HepG2 (cell line): ENCODE measurements around the gene RAB3A. TPM values are rescaled to one million over a fixed set of nuclear protein-coding genes. Genes with fewer than 3 reads are reported as not detected.

Experiments
- ATAC-seq: fragments of 200-7000 bp; cut with Tn5 transposase; 3 replicates; pipeline ENCODE4 v1.9.1; 2020; ENCODE audit warnings: mild to moderate bottlenecking, moderate library complexity
- BruUV-seq: library from RNA; stranded (reverse); fragments of 400-500 nt; replicated peaks from 2 replicates; lab custom pipeline; 2021; lab: Mats Ljungman, UMichigan
- CTCF ChIA-PET: fragments of 300-600 bp; formaldehyde crosslinking; extraction: SDS; loops from one replicate; lab custom pipeline; 2021; ENCODE audit warnings: low total read pairs, inconsistent platforms, low intra/inter-chr PET ratio; lab: Yijun Ruan, JAX
- POLR2A ChIA-PET: fragments of 350-600 bp; sonication (Branson Sonifier 250); formaldehyde crosslinking; loops from one replicate; lab custom pipeline; 2020; ENCODE audit warnings: antibody characterized with exemption, inconsistent platforms; lab: Yijun Ruan, JAX
- DNase-seq: peaks from one replicate; pipeline ENCODE4 v3.0.0-alpha.2; 2015; ENCODE audit warnings: low spot score
- FAIRE-seq: peaks from 3 replicates; lab custom pipeline; 2011; peaks lifted over from hg19 to GRCh38; lab: Jason Lieb, UNC
- H2AFZ ChIP-seq: one replicate; pipeline ENCODE4 v1.6.1; 2011; ENCODE audit warnings: low read length, inconsistent platforms
- H3K27ac ChIP-seq: fragments of 300-600 bp; 3 replicates; pipeline ENCODE4 v1.8.0; 2011; ENCODE audit warnings: mixed run types, mild to moderate bottlenecking, mixed read lengths, low read length, inconsistent platforms; ENCODE audit not compliant: insufficient read depth; ENCODE audit errors: extremely low read length
- H3K27me3 ChIP-seq, 2 experiments: fragments of 200-600 bp in 1 of 2; 2 replicates in 1 of 2; 3 replicates in 1 of 2; pipeline versions ENCODE4 v1.6.0 to v1.8.0; 2011; ENCODE audit warnings: low read length in 2 of 2, mild to moderate bottlenecking in 2 of 2, moderate library complexity in 2 of 2, inconsistent platforms in 1 of 2; ENCODE audit not compliant: insufficient read depth in 2 of 2, control insufficient read depth in 1 of 2
- H3K36me3 ChIP-seq, 2 experiments: fragments of 200-600 bp in 1 of 2; replicated peaks in 1 of 2; 2 replicates in 1 of 2; 3 replicates in 1 of 2; pipeline versions ENCODE4 v1.5.1 to v1.8.0; 2011; ENCODE audit warnings: low read length in 2 of 2, inconsistent platforms in 1 of 2; ENCODE audit not compliant: insufficient read depth in 2 of 2, control insufficient read depth in 1 of 2
- H3K4me1 ChIP-seq: 2 replicates; pipeline ENCODE4 v1.5.1; 2012; ENCODE audit warnings: low read length, inconsistent platforms; ENCODE audit not compliant: insufficient read depth
- H3K4me2 ChIP-seq: 2 replicates; pipeline ENCODE4 v1.6.0; 2011; ENCODE audit warnings: low read depth, low read length, inconsistent platforms
- H3K4me3 ChIP-seq, 3 experiments: fragments of 200-600 bp in 1 of 3; sonication (generic), shearing (Covaris generic) in 1 of 3; replicated peaks in 1 of 3; 2 replicates each; pipeline ENCODE4 v1.5.1; 2011 to 2016; ENCODE audit warnings: low read length in 3 of 3, inconsistent platforms in 2 of 3, low read depth in 2 of 3, mild to moderate bottlenecking in 2 of 3, control low read depth in 1 of 3, mixed read lengths in 1 of 3; ENCODE audit not compliant: insufficient read depth in 1 of 3
- H3K79me2 ChIP-seq: one replicate; pipeline ENCODE4 v1.6.1; 2011; ENCODE audit warnings: low read length, inconsistent platforms; ENCODE audit not compliant: insufficient read depth
- H3K9ac ChIP-seq: 2 replicates; pipeline ENCODE4 v1.6.0; 2011; ENCODE audit warnings: mild to moderate bottlenecking, low read depth, low read length, inconsistent platforms; ENCODE audit not compliant: insufficient read depth
- H3K9me3 ChIP-seq: 2 replicates; pipeline ENCODE4 v1.5.1; 2012; ENCODE audit warnings: mild to moderate bottlenecking, low read length
- H4K20me1 ChIP-seq: 2 replicates; pipeline ENCODE4 v1.6.0; 2011; ENCODE audit warnings: inconsistent platforms, mild to moderate bottlenecking, low read length, moderate library complexity; ENCODE audit not compliant: insufficient read depth
- CSRNP2 ChIP-seq: sonication (generic); formaldehyde crosslinking; conservative IDR thresholded peaks from 2 replicates; pipeline ENCODE4 v1.8.0; 2022; ENCODE audit warnings: low read depth, missing genetic modification reagents
- MED8 ChIP-seq: sonication (generic); formaldehyde crosslinking; IDR thresholded peaks from 2 replicates; pipeline ENCODE4 v1.8.1; 2023; ENCODE audit warnings: mild to moderate bottlenecking, missing genetic modification reagents; ENCODE audit not compliant: insufficient replicate concordance
- MYNN ChIP-seq: sonication (generic); formaldehyde crosslinking; IDR thresholded peaks from 2 replicates; pipeline ENCODE4 v1.4.0; 2020; ENCODE audit warnings: mild to moderate bottlenecking, low read depth, missing genetic modification reagents
- TRAFD1 ChIP-seq: sonication (generic); formaldehyde crosslinking; IDR thresholded peaks from 2 replicates; pipeline ENCODE4 v1.5.1; 2020; ENCODE audit warnings: missing genetic modification reagents, mild to moderate bottlenecking, borderline replicate concordance
- ZNF10 ChIP-seq: sonication (generic); formaldehyde crosslinking; IDR thresholded peaks from 2 replicates; pipeline ENCODE4 v1.4.0; 2020; ENCODE audit warnings: mild to moderate bottlenecking, low read depth, missing genetic modification reagents, borderline replicate concordance
- ZNF253 ChIP-seq: sonication (generic); formaldehyde crosslinking; IDR thresholded peaks from 2 replicates; pipeline ENCODE4 v1.8.0; 2022; ENCODE audit warnings: mild to moderate bottlenecking, missing genetic modification reagents, borderline replicate concordance
- ZNF281 ChIP-seq: sonication (generic); formaldehyde crosslinking; IDR thresholded peaks from 2 replicates; pipeline ENCODE4 v1.4.0; 2020; ENCODE audit warnings: missing genetic modification reagents, borderline replicate concordance
- ZNF407 ChIP-seq: sonication (generic); formaldehyde crosslinking; IDR thresholded peaks from one replicate; pipeline ENCODE4 v1.5.1; 2020; ENCODE audit warnings: mild to moderate bottlenecking, missing genetic modification reagents; ENCODE audit errors: not compliant biosample characterization
- WGBS: methylation state at CpG from one replicate; pipeline ENCODE4 v1.1.6; 2017; ENCODE audit warnings: low lambda C conversion rate; 5-methylcytosine and 5-hydroxymethylcytosine counted together
- in situ Hi-C: cut with HindIII; loops from 2 replicates; pipeline ENCODE4 v1.10.0; 2017; ENCODE audit warnings: low pct_unique_long_range_greater_than_20kb; ENCODE audit not compliant: extremely low pct_ligation_motif_present
- intact Hi-C: fragments of 100-400 bp; cut with micrococcal nuclease; formaldehyde crosslinking; loops from one replicate; pipeline ENCODE4 v1.10.0; 2022; ENCODE audit not compliant: unreplicated experiment
- polyA plus RNA-seq, 8 experiments: library from polyadenylated mRNA; depleted of rRNA in 3 of 8; stranded (reverse) in 7 of 8; unstranded in 1 of 8; fragments of >200 nt; fragmentation: Illumina TruSeq in 4 of 8; extraction: Trizol in 4 of 8; gene quantifications; 2 replicates each; pipeline versions ENCODE4 v1.2.1 to v1.2.3, GENCODE V29; 2011 to 2016; ENCODE audit warnings: low read depth in 4 of 8, missing spikeins in 1 of 8, mixed read lengths in 1 of 8; ENCODE audit not compliant: insufficient read depth in 1 of 8
- total RNA-seq, 5 experiments: library from RNA; depleted of rRNA; stranded (reverse); fragments of >200 nt; fragmentation: Illumina TruSeq; extraction: Trizol; gene quantifications; 2 replicates each; pipeline ENCODE4 v1.2.3, GENCODE V29; 2016; ENCODE audit warnings: low read depth in 1 of 5

The RAB3A gene
- total and polyA plus RNA-seq, 2 of the 13 experiments (the other 11 are each of a cell fraction or from before 2014, with no cell fraction given), result 0.58 to 0.98 TPM

- in situ Hi-C loops, result no loop called here
- CTCF ChIA-PET, result no interaction called here
- H3K79me2 ChIP-seq, result no peaks in the 10 kb centered on the region
- TF ChIP-seq CSRNP2 (CRISPR knock-in tag) (no peak), ZNF281 (no peak), MED8 (CRISPR knock-in tag) (no peak), ZNF10 (CRISPR knock-in tag) (no peak), ZNF253 (CRISPR knock-in tag) (no peak), ZNF407 (no peak), TRAFD1 (no peak), MYNN (CRISPR knock-in tag) (no peak)
Observed at GRCh38 chr19:18218159-18218558, 14.3 kb upstream of the RAB3A start.

More at GRCh38 chr19:18218159-18218558, 14.3 kb upstream of the RAB3A start:
- DNase-seq, result no peak
- Histone ChIP-seq H3K36me3 (no peaks in the 10 kb centered on the region), H3K27ac (no peak overlapping the region), H3K4me1 (peaks cover 19% of the 10 kb centered on the region), H4K20me1 (no peaks in the 10 kb centered on the region), H3K4me3 (no peak overlapping the region), H2AFZ (no peak overlapping the region), H3K27me3 (peaks cover 4 to 15% of the 10 kb centered on the region in 2 experiments; a peak in 3 of 5 replicates), H3K4me2 (no peak overlapping the region), H3K9me3 (no peaks in the 10 kb centered on the region), H3K9ac (no peak overlapping the region)
- no TSS peak for BruUV-seq
- POLR2A ChIA-PET, result no interaction called here
- FAIRE-seq, result no peak
- intact Hi-C loops, result no loop called here
- WGBS, result 46% methylated on average over 12 of the region's 17 CpGs
- ATAC-seq, result no peak
